Right lobe of liver (tissue), 6 donors: ENCODE data around the gene C16orf89. TPM values are rescaled to one million over a fixed set of nuclear protein-coding genes. Genes with fewer than 3 reads are reported as not detected.

Experiments
- ATAC-seq, 4 donors: fragments of 200-7000 bp; cut with Tn5 transposase; one replicate each; pipeline ENCODE4 v1.9.1; 2020; ENCODE audit warnings: mild to moderate bottlenecking in 4 of 4, moderate library complexity in 4 of 4
- DNase-seq, 3 donors: peaks; one replicate each; pipeline ENCODE4 v3.0.0-alpha.2; 2020
- H3K27ac ChIP-seq, 3 donors: fragments of 200-600 bp; one replicate each; pipeline ENCODE4 v1.8.0; 2022
- H3K27me3 ChIP-seq, 2 donors: fragments of 200-600 bp; one replicate each; pipeline ENCODE4 v1.8.0; 2022
- H3K36me3 ChIP-seq, 4 donors: fragments of 200-600 bp; sonication (generic) in 1 of 4; one replicate each; pipeline versions ENCODE4 v1.5.1 to v1.8.0; 2017 to 2022; ENCODE audit warnings: control low read depth in 1 of 4
- H3K4me1 ChIP-seq, 4 donors: fragments of 200-600 bp; sonication (generic) in 1 of 4; one replicate each; pipeline versions ENCODE4 v1.5.1 to v1.8.0; 2017 to 2022; ENCODE audit warnings: control low read depth in 1 of 4
- H3K4me3 ChIP-seq, 3 donors: fragments of 200-600 bp; one replicate each; pipeline ENCODE4 v1.8.0; 2022
- H3K9me3 ChIP-seq, 4 donors: fragments of 200-600 bp; sonication (generic) in 1 of 4; one replicate each; pipeline versions ENCODE4 v1.5.1 to v1.8.0; 2017 to 2022; ENCODE audit warnings: control low read depth in 1 of 4
- CTCF ChIP-seq, 4 donors: fragments of 200-600 bp in 3 of 4; fragments of 450-650 bp in 1 of 4; IDR thresholded peaks; one replicate each; pipeline versions ENCODE4 v1.5.1 to v1.8.0; 2016 to 2022; ENCODE audit warnings: antibody characterized with exemption in 4 of 4, mild to moderate bottlenecking in 2 of 4
- POLR2A ChIP-seq: fragments of 450-650 bp; IDR thresholded peaks from one replicate; pipeline ENCODE4 v1.6.1; 2017; ENCODE audit warnings: antibody characterized with exemption, mild to moderate bottlenecking
- WGBS: methylation state at CpG from one replicate; pipeline ENCODE4 v1.1.6; 2018; ENCODE audit warnings: low coverage, low lambda C conversion rate; ENCODE audit not compliant: insufficient coverage; ENCODE audit errors: missing lambda C conversion rate; 5-methylcytosine and 5-hydroxymethylcytosine counted together
- intact Hi-C, 2 donors: fragments of 100-400 bp; cut with DNase I; formaldehyde crosslinking; loops; one replicate each; pipeline versions ENCODE4 v1.11.2 to v1.14.1; 2022
- total RNA-seq, 6 experiments: library from RNA; depleted of rRNA in 2 of 6; stranded (reverse); fragments of >200 nt in 2 of 6; fragmentation: NEBNext Ultra II Directional in 3 of 6; extraction: Animal tissue kit (Norgen Biotek cat#: 25700) in 3 of 6; gene quantifications; one replicate each; pipeline versions ENCODE4 v1.1.0 to v1.2.4, GENCODE V29; 2016 to 2023
- donor health status: DM: no; HTN: yes; CAD: no.
- donor health status: DM: no; HTN: no; CAD: no.
- donor health status: DM: no; HTN: no; CAD: no.
- donor health status: DM: no; HTN: yes; CAD: no.
- donor health status: DM: no; HTN: yes; CAD: no.

Gene C16orf89
- total RNA-seq, 6 experiments from 2014 or later, result not detected

GRCh38 chr16:5062790-5063765, 2.7 kb downstream of the C16orf89 start:
- intact Hi-C loops, result no loop called here
- DNase-seq (no peak), ATAC-seq (no peak)
- WGBS, result 57% methylated on average over 6 of the region's 19 CpGs
- H3K36me3 ChIP-seq, result no peaks in the 10 kb centered on the region
- no peak overlapping the region for H3K27ac ChIP-seq
- H3K4me3 ChIP-seq, result no peak overlapping the region
- no peaks in the 10 kb centered on the region for H3K9me3 ChIP-seq
- H3K4me1 ChIP-seq, result no peaks in the 10 kb centered on the region
- TF ChIP-seq POLR2A, result no peak
- TF ChIP-seq CTCF (IDR thresholded peaks at IDR 0.05), result no peak
- no peaks in the 10 kb centered on the region for H3K27me3 ChIP-seq

DNA sequence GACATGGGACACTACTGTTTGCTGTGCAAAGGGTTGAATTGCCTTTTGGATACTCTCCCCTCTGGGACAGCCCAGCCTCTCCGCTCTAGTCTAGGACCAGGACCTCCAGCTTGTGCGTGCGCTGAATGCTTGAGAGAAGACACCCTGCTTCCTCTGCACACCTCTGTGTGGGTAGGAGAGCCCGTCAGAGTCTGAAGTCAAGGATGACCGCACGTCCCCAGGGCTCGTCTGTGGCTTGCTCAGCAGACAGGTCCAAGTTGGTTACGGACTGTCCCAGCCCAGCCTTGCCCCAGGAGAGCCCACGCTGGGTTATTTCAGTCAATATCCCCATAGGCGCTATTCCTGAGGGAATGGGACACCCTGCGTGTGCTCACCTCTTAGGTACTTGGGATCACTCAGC, 3.7 kb downstream of the C16orf89 start:
- Histone ChIP-seq H3K4me3 (no peak overlapping the region), H3K4me1 (no peaks in the 10 kb centered on the region), H3K27ac (no peak overlapping the region), H3K27me3 (no peaks in the 10 kb centered on the region), H3K36me3 (no peaks in the 10 kb centered on the region), H3K9me3 (no peaks in the 10 kb centered on the region)
- ATAC-seq, result no peak
- WGBS, result 70% methylated on average over 2 of the region's 11 CpGs
- TF ChIP-seq POLR2A (no peak), CTCF (IDR thresholded peaks at IDR 0.05) (no peak)
- peak in 1 of 3 donors; percentile 23 for DNase-seq
- intact Hi-C loops, result no loop called here

DNA sequence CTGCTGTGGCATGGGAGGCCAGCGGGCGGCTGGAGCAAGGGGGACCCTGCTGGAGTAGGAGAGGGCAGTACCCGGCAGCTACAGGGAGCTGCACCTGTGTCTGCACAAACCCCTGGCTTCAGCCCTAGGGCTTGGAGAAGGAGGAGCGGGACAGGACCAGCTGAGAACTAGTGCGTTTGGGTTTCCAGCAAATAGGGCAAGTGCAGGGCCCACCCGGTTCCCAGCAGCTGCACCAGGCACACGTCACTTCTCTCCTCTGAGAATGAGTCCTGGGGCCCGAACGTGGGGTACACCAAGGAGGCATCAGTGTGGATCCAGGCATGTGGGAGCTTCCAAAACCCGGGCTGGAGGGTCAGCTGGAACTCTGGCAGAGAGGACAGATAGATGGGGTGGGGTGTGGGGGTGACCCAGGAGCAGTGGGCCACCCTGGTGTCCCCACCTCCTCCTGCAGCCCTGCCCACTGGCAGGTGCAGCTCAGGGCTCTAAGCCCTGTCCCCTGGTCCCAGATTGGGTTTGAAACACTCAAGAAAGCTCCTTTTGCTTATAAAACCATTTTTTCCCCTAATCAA, 5.6 kb downstream of the C16orf89 start:
- H3K36me3 ChIP-seq, result no peaks in the 10 kb centered on the region
- H3K27ac ChIP-seq, result no peak overlapping the region
- intact Hi-C loops, result no loop called here
- no peaks in the 10 kb centered on the region for H3K27me3 ChIP-seq
- H3K4me3 ChIP-seq, result no peak overlapping the region
- no peaks in the 10 kb centered on the region for H3K4me1 ChIP-seq
- no peaks in the 10 kb centered on the region for H3K9me3 ChIP-seq
- ATAC-seq (peak in 1 of 4 donors; percentile 7), DNase-seq (no peak)
- TF ChIP-seq POLR2A (no peak), CTCF (IDR thresholded peaks at IDR 0.05) (no peak)
- no CpG with 5 or more reads among the region's 10 CpGs for WGBS

GRCh38 chr16:5059386-5060072, 6.2 kb downstream of the C16orf89 start:
- Histone ChIP-seq H3K36me3 (no peaks in the 10 kb centered on the region), H3K4me1 (no peaks in the 10 kb centered on the region), H3K9me3 (no peaks in the 10 kb centered on the region), H3K27me3 (no peaks in the 10 kb centered on the region), H3K27ac (no peak overlapping the region), H3K4me3 (no peak overlapping the region)
- TF ChIP-seq POLR2A (no peak), CTCF (IDR thresholded peaks at IDR 0.05) (no peak)
- 73% methylated on average over 4 of the region's 6 CpGs for WGBS
- intact Hi-C loops, result no loop called here
- ATAC-seq (no peak), DNase-seq (no peak)
